ENCODE data around the gene TMCO1.
"Not testable (repeated sequence)": the region's sequence is repeated elsewhere in the genome, so short reads cannot be mapped to it uniquely, and the experiment has no call there.

The TMCO1 gene

DNA sequence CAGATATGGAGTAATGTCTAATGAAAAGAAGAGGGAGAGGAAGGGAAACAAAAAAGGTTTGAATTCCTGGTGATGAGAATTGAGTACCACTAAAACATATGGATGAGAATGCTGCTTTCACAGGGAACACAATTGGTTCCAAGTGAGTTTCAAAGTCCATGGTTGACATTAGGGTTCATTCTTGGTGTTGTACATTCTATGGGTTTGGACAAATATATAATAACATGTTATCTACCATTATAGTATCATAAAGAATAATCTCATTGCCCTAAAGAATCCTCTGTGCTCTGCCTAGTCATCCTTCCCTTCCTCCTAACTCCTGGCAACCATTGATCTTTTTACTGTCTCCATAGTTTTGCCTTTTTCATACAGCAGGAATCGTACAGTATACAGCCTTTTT lies 20.1 kb downstream of the TMCO1 start:
- Histone ChIP-seq H3K36me3 (ENCODE audit: control insufficient read depth in 1 of 2, insufficient read depth in 2 of 2, low read length in 2 of 2) (peaks cover 0 to 19% of the 10 kb centered on the region in 2 donors), H3K27ac (ENCODE audit: low read depth, low read length) (no peak overlapping the region), H3K27me3 (ENCODE audit: control insufficient read depth in 1 of 2, insufficient read depth in 2 of 2, low read length in 2 of 2) (no peaks in the 10 kb centered on the region), H3K9ac (ENCODE audit: low read depth in 1 of 2, low read length in 2 of 2) (no peak overlapping the region), H3K4me1 (ENCODE audit: control insufficient read depth in 1 of 2, insufficient read depth in 2 of 2, low read length in 2 of 2) (peaks cover 9 to 11% of the 10 kb centered on the region in 2 donors), H3K4me3 (ENCODE audit: low read depth in 1 of 2, low read length in 2 of 2) (no peak overlapping the region), H3K9me3 (ENCODE audit: control insufficient read depth in 1 of 2, low read length in 2 of 2) (no peaks in the 10 kb centered on the region)

DNA sequence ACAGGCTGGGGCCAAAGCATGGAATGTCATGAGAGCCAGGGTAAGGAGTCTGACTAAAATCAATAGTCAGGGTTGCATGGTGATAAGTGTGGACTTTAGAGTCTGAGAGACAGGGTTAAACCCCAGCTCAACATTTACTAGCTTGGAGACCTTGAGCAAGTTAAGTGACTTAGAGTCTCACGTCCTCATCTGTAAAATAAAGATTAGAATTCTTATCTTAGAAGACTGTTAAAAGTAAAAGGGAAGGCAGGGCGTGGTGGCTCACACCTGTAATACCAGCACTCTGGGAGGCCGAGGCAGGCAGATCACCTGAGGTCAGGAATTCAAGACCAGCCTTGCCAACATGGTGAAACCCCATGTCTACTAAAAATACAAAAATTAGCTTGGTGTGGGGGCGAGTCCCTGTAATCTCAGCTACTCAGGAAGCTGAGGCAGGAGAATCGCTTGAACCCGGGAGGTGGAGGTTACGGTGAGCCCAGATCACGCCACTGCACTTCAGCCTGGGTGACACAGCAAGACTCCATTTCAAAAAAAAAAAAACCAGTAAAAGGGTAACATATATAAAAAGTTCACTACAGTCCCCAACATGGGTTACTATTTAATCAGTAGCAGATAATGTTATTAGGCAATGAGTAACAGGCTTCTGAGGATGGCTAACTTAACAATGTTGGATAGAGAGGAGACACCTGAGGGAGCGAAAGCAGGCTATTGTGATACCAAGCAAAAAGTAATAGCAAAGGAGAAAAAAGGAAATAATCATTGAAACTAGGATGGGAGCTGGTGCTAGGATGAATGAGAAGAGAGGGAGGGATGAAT lies 20.8 kb downstream of the TMCO1 start:
- Histone ChIP-seq H3K4me1 (ENCODE audit: control insufficient read depth in 1 of 2, insufficient read depth in 2 of 2, low read length in 2 of 2) (peaks cover 9 to 10% of the 10 kb centered on the region in 2 donors), H3K4me3 (ENCODE audit: low read depth in 1 of 2, low read length in 2 of 2) (no peak overlapping the region), H3K36me3 (ENCODE audit: control insufficient read depth in 1 of 2, insufficient read depth in 2 of 2, low read length in 2 of 2) (peaks cover 0 to 21% of the 10 kb centered on the region in 2 donors), H3K27ac (ENCODE audit: low read depth, low read length) (no peak overlapping the region), H3K27me3 (ENCODE audit: control insufficient read depth in 1 of 2, insufficient read depth in 2 of 2, low read length in 2 of 2) (no peaks in the 10 kb centered on the region), H3K9ac (ENCODE audit: low read depth in 1 of 2, low read length in 2 of 2) (no peak overlapping the region), H3K9me3 (ENCODE audit: control insufficient read depth in 1 of 2, low read length in 2 of 2) (no peaks in the 10 kb centered on the region)

DNA sequence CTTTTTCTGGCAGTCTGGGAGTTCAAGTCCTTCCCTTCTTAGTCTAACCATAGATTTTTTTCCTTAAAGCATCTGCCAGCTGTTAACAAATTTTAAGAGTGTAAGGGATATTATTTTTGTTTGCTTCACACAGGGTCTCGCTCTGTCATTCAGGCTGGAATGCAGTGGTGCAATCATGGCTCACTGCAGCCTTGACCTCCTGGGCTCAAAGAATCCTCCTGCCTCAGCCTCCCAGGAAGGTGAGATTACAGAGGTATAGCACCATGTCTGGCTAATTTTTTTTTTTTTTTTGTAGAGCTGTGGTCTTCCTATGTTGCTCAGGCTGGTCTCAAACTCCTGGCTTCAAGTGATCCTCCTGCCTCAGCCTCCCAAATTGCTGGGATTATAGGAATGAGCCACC lies 23.8 kb downstream of the TMCO1 start:
- H3K27ac ChIP-seq (ENCODE audit: low read depth, low read length); H3K4me1 ChIP-seq (ENCODE audit: control insufficient read depth in 1 of 2, insufficient read depth in 2 of 2, low read length in 2 of 2); H3K4me3 ChIP-seq (ENCODE audit: low read depth in 1 of 2, low read length in 2 of 2); H3K27me3 ChIP-seq (ENCODE audit: control insufficient read depth in 1 of 2, insufficient read depth in 2 of 2, low read length in 2 of 2); H3K9ac ChIP-seq (ENCODE audit: low read depth in 1 of 2, low read length in 2 of 2); H3K9me3 ChIP-seq (ENCODE audit: control insufficient read depth in 1 of 2, low read length in 2 of 2): not testable (repeated sequence)
- peaks cover 18 to 41% of the 10 kb centered on the region in 2 donors for H3K36me3 ChIP-seq (ENCODE audit: control insufficient read depth in 1 of 2, insufficient read depth in 2 of 2, low read length in 2 of 2)

DNA sequence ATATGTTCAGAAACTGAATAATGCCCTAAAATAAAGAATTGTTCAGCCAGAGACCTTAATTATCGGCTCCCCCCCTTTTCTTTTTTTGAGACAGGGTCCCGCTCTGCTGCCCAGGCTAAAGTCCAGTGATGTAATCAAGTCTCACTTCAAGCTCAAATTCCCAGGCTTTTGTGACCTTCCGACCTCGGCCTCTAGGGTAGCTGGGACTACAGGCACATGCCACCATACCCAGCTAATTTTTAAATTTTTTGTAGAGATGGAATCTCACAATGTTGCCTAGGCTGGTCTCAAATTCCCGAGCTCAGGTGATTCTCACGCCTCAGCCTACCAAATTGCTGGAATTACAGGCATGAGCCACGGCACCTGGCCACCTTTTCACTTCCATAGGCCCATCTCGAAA lies 26.5 kb downstream of the TMCO1 start:
- Histone ChIP-seq H3K4me3 (ENCODE audit: low read depth in 1 of 2, low read length in 2 of 2) (no peak overlapping the region), H3K36me3 (ENCODE audit: control insufficient read depth in 1 of 2, insufficient read depth in 2 of 2, low read length in 2 of 2) (peaks cover 18 to 45% of the 10 kb centered on the region in 2 donors), H3K27me3 (ENCODE audit: control insufficient read depth in 1 of 2, insufficient read depth in 2 of 2, low read length in 2 of 2) (no peaks in the 10 kb centered on the region), H3K9me3 (ENCODE audit: control insufficient read depth in 1 of 2, low read length in 2 of 2) (no peaks in the 10 kb centered on the region), H3K4me1 (ENCODE audit: control insufficient read depth in 1 of 2, insufficient read depth in 2 of 2, low read length in 2 of 2) (peaks cover 4 to 5% of the 10 kb centered on the region in 2 donors), H3K9ac (ENCODE audit: low read depth in 1 of 2, low read length in 2 of 2) (no peak overlapping the region), H3K27ac (ENCODE audit: low read depth, low read length) (no peak overlapping the region)

DNA sequence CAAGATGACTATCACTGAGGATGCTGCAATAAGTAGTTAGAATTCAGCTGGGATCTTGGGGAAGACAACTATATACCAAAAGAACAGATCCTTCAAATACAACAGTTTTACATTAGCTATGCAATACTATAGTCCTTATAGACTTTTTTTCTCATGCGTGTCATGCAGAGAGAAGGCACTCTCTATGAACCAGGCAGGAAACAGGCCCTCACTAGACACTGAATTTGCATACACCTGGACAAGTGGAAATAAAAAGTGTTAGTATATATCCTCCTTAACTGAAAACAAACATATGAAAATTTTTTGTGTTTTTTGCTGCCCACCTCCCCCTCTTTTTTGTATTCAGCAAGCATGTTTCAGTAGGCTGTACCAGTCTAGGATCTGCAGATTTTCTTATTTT lies 29.9 kb downstream of the TMCO1 start:
- H3K36me3 ChIP-seq (ENCODE audit: control insufficient read depth in 1 of 2, insufficient read depth in 2 of 2, low read length in 2 of 2), result peaks cover 23 to 38% of the 10 kb centered on the region in 2 donors
- no peaks in the 10 kb centered on the region for H3K9me3 ChIP-seq (ENCODE audit: control insufficient read depth in 1 of 2, low read length in 2 of 2)
- H3K27ac ChIP-seq (ENCODE audit: low read depth, low read length), result no peak overlapping the region
- H3K4me3 ChIP-seq (ENCODE audit: low read depth in 1 of 2, low read length in 2 of 2), result no peak overlapping the region
- no peak overlapping the region for H3K9ac ChIP-seq (ENCODE audit: low read depth in 1 of 2, low read length in 2 of 2)
- peaks cover 0 to 4% of the 10 kb centered on the region in 2 donors for H3K4me1 ChIP-seq (ENCODE audit: control insufficient read depth in 1 of 2, insufficient read depth in 2 of 2, low read length in 2 of 2)
- no peaks in the 10 kb centered on the region for H3K27me3 ChIP-seq (ENCODE audit: control insufficient read depth in 1 of 2, insufficient read depth in 2 of 2, low read length in 2 of 2)

DNA sequence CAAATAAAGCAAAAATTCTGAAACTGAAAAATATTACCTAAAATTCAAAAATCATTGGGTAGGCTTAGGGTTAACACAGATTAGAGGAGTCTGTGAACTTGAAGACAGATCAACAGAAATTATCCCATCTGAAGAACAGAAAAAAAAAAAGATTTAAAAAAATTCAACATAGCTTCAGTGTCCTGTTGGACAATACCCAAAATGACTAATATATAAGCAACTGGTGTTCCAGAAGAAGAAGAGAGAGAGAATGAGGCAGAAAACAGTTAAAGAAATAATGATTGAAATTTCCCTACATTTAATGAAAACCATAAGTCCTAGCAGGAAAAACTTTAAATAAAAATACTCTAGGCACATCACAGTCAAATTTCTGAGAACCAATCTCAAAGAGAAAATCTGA lies 31.5 kb downstream of the TMCO1 start:
- no peak overlapping the region for H3K4me3 ChIP-seq (ENCODE audit: low read depth in 1 of 2, low read length in 2 of 2)
- no peaks in the 10 kb centered on the region for H3K27me3 ChIP-seq (ENCODE audit: control insufficient read depth in 1 of 2, insufficient read depth in 2 of 2, low read length in 2 of 2)
- H3K9me3 ChIP-seq (ENCODE audit: control insufficient read depth in 1 of 2, low read length in 2 of 2), result no peaks in the 10 kb centered on the region
- H3K27ac ChIP-seq (ENCODE audit: low read depth, low read length), result no peak overlapping the region
- H3K4me1 ChIP-seq (ENCODE audit: control insufficient read depth in 1 of 2, insufficient read depth in 2 of 2, low read length in 2 of 2), result peaks cover 0 to 4% of the 10 kb centered on the region in 2 donors
- peaks cover 23 to 31% of the 10 kb centered on the region in 2 donors for H3K36me3 ChIP-seq (ENCODE audit: control insufficient read depth in 1 of 2, insufficient read depth in 2 of 2, low read length in 2 of 2)
- H3K9ac ChIP-seq (ENCODE audit: low read depth in 1 of 2, low read length in 2 of 2), result no peak overlapping the region

DNA sequence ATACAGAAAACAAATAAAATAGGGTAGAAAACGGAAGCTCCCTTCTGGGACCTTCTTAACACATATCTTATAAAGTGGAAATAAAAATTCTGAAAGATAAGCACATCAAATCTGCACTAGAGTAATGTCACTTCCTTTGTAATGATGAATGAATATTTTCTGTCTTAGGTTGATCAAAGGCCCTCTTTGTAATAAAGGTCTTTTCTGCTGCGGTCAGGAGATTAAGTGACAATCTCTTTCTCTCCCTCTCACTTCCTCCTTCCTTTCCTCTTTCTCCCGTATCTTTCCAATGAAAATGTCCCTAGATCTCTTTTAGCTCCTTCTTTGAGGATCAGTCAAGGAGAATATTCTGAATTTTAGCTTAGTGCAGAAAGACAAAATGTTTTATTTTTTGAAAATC lies 33.8 kb downstream of the TMCO1 start:
- no peaks in the 10 kb centered on the region for H3K27me3 ChIP-seq (ENCODE audit: control insufficient read depth in 1 of 2, insufficient read depth in 2 of 2, low read length in 2 of 2)
- no peak overlapping the region for H3K27ac ChIP-seq (ENCODE audit: low read depth, low read length)
- H3K9ac ChIP-seq (ENCODE audit: low read depth in 1 of 2, low read length in 2 of 2), result no peak overlapping the region
- no peaks in the 10 kb centered on the region for H3K9me3 ChIP-seq (ENCODE audit: control insufficient read depth in 1 of 2, low read length in 2 of 2)
- H3K4me1 ChIP-seq (ENCODE audit: control insufficient read depth in 1 of 2, insufficient read depth in 2 of 2, low read length in 2 of 2), result peaks cover 0 to 4% of the 10 kb centered on the region in 2 donors
- H3K36me3 ChIP-seq (ENCODE audit: control insufficient read depth in 1 of 2, insufficient read depth in 2 of 2, low read length in 2 of 2), result peaks cover 5 to 17% of the 10 kb centered on the region in 2 donors
- no peak overlapping the region for H3K4me3 ChIP-seq (ENCODE audit: low read depth in 1 of 2, low read length in 2 of 2)

DNA sequence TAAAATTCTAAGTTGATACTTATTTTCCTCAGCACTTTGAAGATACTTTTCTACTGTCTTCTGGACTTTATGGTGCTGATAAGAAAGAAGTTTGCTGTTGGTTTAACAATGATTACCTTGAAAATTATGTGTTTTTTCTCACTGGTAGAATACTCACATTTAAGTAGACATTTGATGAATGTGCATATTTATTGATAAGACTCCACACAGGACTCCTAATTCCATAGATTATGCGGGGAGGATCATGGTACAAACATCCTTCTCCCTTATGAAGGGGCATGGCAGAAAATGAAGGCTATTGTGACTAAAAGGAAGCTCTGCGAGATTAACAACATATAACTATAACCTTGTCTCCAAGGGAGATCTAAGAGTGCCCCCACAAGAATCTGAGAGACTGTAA lies 41.8 kb downstream of the TMCO1 start:
- Histone ChIP-seq H3K4me1 (ENCODE audit: control insufficient read depth in 1 of 2, insufficient read depth in 2 of 2, low read length in 2 of 2) (no peaks in the 10 kb centered on the region), H3K27ac (ENCODE audit: low read depth, low read length) (no peak overlapping the region), H3K36me3 (ENCODE audit: control insufficient read depth in 1 of 2, insufficient read depth in 2 of 2, low read length in 2 of 2) (peaks cover 11 to 35% of the 10 kb centered on the region in 2 donors), H3K9me3 (ENCODE audit: control insufficient read depth in 1 of 2, low read length in 2 of 2) (no peaks in the 10 kb centered on the region), H3K9ac (ENCODE audit: low read depth in 1 of 2, low read length in 2 of 2) (no peak overlapping the region), H3K27me3 (ENCODE audit: control insufficient read depth in 1 of 2, insufficient read depth in 2 of 2, low read length in 2 of 2) (no peaks in the 10 kb centered on the region), H3K4me3 (ENCODE audit: low read depth in 1 of 2, low read length in 2 of 2) (no peak overlapping the region)

DNA sequence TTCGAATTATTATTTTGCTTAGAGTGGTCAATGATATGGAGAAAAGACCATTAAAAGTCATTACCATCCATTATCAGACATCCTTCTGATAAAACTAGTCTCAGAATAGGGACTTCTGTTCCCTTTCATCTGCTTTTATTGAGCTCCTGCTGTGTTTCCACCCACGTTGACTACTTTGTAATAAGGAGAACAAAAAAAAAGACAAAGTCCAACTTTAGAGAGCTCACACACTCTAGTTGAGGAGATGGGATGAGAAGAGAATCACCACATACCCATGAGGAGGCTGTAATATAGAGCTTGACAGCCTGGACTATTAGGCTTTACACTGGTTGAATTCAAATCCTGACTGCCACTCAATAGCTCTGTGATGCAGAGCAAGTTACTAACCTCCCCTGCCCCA lies 42.5 kb downstream of the TMCO1 start:
- no peaks in the 10 kb centered on the region for H3K4me1 ChIP-seq (ENCODE audit: control insufficient read depth in 1 of 2, insufficient read depth in 2 of 2, low read length in 2 of 2)
- peaks cover 11 to 35% of the 10 kb centered on the region in 2 donors for H3K36me3 ChIP-seq (ENCODE audit: control insufficient read depth in 1 of 2, insufficient read depth in 2 of 2, low read length in 2 of 2)
- no peak overlapping the region for H3K27ac ChIP-seq (ENCODE audit: low read depth, low read length)
- no peaks in the 10 kb centered on the region for H3K27me3 ChIP-seq (ENCODE audit: control insufficient read depth in 1 of 2, insufficient read depth in 2 of 2, low read length in 2 of 2)
- H3K9me3 ChIP-seq (ENCODE audit: control insufficient read depth in 1 of 2, low read length in 2 of 2), result no peaks in the 10 kb centered on the region
- no peak overlapping the region for H3K4me3 ChIP-seq (ENCODE audit: low read depth in 1 of 2, low read length in 2 of 2)
- no peak overlapping the region for H3K9ac ChIP-seq (ENCODE audit: low read depth in 1 of 2, low read length in 2 of 2)

DNA sequence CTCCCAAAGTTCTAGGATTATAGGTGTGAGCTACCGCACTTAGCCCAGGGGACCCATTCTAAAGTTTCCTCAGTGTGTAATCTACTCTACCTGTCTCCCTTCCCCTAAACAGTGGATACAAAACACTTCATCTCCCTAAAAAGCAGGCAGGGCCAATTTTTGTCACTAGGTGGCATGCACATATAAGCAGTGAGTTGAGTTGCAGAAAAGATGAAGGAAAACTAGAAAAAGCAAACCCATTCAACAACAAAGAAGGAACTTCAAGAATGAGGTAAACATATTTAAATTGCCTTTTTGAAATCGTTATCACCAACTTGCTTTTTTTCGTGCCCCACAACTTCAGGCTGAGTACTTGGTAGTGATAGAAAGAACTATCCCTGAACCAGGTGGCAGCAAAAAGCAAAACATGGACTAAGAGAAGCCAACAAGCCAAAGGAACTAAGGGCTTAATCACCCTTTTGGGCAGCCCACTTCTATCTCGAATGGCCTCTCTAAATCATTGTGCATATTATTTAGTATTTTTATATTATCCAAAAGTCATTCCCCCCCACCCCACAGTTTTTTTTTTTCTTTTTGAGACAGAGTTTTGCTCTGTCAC lies 50.7 kb downstream of the TMCO1 start:
- Histone ChIP-seq H3K4me3 (ENCODE audit: low read depth in 1 of 2, low read length in 2 of 2) (no peak overlapping the region), H3K9ac (ENCODE audit: low read depth in 1 of 2, low read length in 2 of 2) (no peak overlapping the region), H3K36me3 (ENCODE audit: control insufficient read depth in 1 of 2, insufficient read depth in 2 of 2, low read length in 2 of 2) (no peaks in the 10 kb centered on the region), H3K27ac (ENCODE audit: low read depth, low read length) (no peak overlapping the region), H3K4me1 (ENCODE audit: control insufficient read depth in 1 of 2, insufficient read depth in 2 of 2, low read length in 2 of 2) (no peaks in the 10 kb centered on the region), H3K9me3 (ENCODE audit: control insufficient read depth in 1 of 2, low read length in 2 of 2) (no peaks in the 10 kb centered on the region), H3K27me3 (ENCODE audit: control insufficient read depth in 1 of 2, insufficient read depth in 2 of 2, low read length in 2 of 2) (no peaks in the 10 kb centered on the region)

Measured in duodenal mucosa (tissue), 2 donors.